Thyroid gland (tissue), 4 donors: ENCODE measurements around the gene LGALSL. TPM values are rescaled to one million over a fixed set of nuclear protein-coding genes. Genes with fewer than 3 reads are reported as not detected.

Experiments
- DNase-seq, 2 donors: peaks; one replicate each; pipeline ENCODE4 v3.0.0-alpha.2; 2019
- H3K27ac ChIP-seq, 3 donors: fragments of 200-600 bp; sonication (generic); 1 replicate in 2 of 3; 2 replicates in 1 of 3; pipeline ENCODE4 v1.5.1; 2016 to 2019; ENCODE audit warnings: mild to moderate bottlenecking in 1 of 3, moderate library complexity in 1 of 3
- H3K27me3 ChIP-seq: fragments of 200-600 bp; sonication (generic); one replicate; pipeline ENCODE4 v1.5.1; 2019
- H3K36me3 ChIP-seq, 2 donors: fragments of 200-600 bp; sonication (generic); one replicate each; pipeline ENCODE4 v1.5.1; 2016 to 2019
- H3K4me1 ChIP-seq, 2 donors: fragments of 200-600 bp; sonication (generic); one replicate each; pipeline ENCODE4 v1.5.1; 2017 to 2019
- H3K4me3 ChIP-seq, 3 donors: fragments of 200-600 bp; sonication (generic); replicated peaks in 1 of 3; 1 replicate in 2 of 3; 2 replicates in 1 of 3; pipeline ENCODE4 v1.5.1; 2016; ENCODE audit warnings: mild to moderate bottlenecking in 1 of 3
- H3K9me3 ChIP-seq: fragments of 200-600 bp; sonication (generic); one replicate; pipeline ENCODE4 v1.5.1; 2017
- POLR2A ChIP-seq, 2 donors: fragments of 450-650 bp; IDR thresholded peaks; one replicate each; pipeline ENCODE4 v1.6.1; 2017; ENCODE audit warnings: antibody characterized with exemption in 2 of 2, mild to moderate bottlenecking in 2 of 2, moderate library complexity in 1 of 2
- WGBS, 2 donors: methylation state at CpG; one replicate each; pipeline ENCODE4 v1.1.5; 2017; 5-methylcytosine and 5-hydroxymethylcytosine counted together
- intact Hi-C: fragments of 100-400 bp; cut with DNase I; formaldehyde crosslinking; loops from one replicate; pipeline ENCODE4 v1.15.1; 2023
- total RNA-seq, 4 donors: library from RNA; depleted of rRNA; stranded (reverse); fragments of >200 nt; gene quantifications; one replicate each; pipeline ENCODE4 v1.2.3, GENCODE V29; 2016
- TF ChIP-seq, protein P1 (sequence below), 6 experiments: fragments of 200-600 bp in 3 of 6; fragments of 450-650 bp in 3 of 6; sonication (generic) in 3 of 6; IDR thresholded peaks; one replicate each; pipeline ENCODE4 v1.5.1; 2016 to 2019; ENCODE audit warnings: antibody characterized with exemption in 6 of 6, mild to moderate bottlenecking in 2 of 6, inconsistent platforms in 1 of 6, moderate library complexity in 1 of 6

Gene LGALSL
- total RNA-seq, 4 donors from 2014 or later = 8.1 to 13.0 (median 10.4) TPM

DNA sequence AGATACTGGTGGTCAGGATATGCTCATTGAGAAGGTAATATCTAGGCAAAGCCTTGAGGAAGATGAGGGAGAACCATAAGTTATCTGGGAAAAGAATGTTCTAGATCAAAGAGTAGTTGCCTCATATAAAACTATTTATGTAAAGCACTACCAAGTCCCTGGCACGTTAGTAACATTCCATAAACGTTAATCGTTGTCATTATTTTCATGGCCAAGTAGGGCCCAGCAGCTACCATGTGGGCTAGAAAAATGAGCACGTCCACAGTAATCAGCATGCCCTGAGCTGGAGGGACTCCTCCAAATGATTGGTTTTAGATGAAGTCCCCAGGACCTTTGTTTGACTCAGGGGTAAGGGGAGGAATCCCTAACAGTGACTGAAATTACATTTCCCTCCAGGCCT is 37.5 kb downstream of the LGALSL start:
- intact Hi-C loops = no loop called here
- TF ChIP-seq, protein P1, sequence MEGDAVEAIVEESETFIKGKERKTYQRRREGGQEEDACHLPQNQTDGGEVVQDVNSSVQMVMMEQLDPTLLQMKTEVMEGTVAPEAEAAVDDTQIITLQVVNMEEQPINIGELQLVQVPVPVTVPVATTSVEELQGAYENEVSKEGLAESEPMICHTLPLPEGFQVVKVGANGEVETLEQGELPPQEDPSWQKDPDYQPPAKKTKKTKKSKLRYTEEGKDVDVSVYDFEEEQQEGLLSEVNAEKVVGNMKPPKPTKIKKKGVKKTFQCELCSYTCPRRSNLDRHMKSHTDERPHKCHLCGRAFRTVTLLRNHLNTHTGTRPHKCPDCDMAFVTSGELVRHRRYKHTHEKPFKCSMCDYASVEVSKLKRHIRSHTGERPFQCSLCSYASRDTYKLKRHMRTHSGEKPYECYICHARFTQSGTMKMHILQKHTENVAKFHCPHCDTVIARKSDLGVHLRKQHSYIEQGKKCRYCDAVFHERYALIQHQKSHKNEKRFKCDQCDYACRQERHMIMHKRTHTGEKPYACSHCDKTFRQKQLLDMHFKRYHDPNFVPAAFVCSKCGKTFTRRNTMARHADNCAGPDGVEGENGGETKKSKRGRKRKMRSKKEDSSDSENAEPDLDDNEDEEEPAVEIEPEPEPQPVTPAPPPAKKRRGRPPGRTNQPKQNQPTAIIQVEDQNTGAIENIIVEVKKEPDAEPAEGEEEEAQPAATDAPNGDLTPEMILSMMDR (IDR thresholded peaks at IDR 0.05) = no peak
- no peak for DNase-seq

DNA sequence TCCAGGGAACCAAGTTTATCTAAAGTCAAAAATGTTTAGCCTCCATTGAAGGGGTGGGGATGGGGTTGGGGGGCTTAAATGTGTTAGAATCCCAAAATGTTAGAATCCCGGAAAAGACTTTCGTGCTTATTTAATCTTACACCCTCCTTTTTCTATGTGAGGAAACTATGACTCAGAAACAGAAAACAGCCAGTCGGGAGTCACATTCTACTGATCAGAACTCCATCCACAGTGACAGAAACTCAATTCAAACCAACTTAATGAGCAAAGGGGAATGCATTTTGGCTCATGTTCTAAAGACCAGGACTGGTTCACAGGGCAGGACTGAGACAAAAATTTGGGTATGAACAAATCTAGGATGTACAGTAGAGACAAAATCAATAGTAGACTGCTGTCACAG is 38.3 kb downstream of the LGALSL start:
- intact Hi-C loops = no loop called here
- no peak for TF ChIP-seq POLR2A (IDR thresholded peaks at IDR 0.05)
- TF ChIP-seq, protein P1 (IDR thresholded peaks at IDR 0.05) = no peak
- Histone ChIP-seq H3K9me3 (no peaks in the 10 kb centered on the region), H3K36me3 (no peaks in the 10 kb centered on the region), H3K4me1 (no peaks in the 10 kb centered on the region), H3K4me3 (no peak overlapping the region), H3K27me3 (no peaks in the 10 kb centered on the region), H3K27ac (no peak overlapping the region)
- DNase-seq = no peak
- 81 to 92% methylated on average over 3 of the region's 3 CpGs for WGBS, 2 donors

More for the DNA sequence above, 37.5 kb downstream of the LGALSL start:
- H3K4me3 ChIP-seq = no peak overlapping the region
- H3K27me3 ChIP-seq = no peaks in the 10 kb centered on the region
- 85 to 87% methylated on average over 4 of the region's 4 CpGs for WGBS, 2 donors
- H3K27ac ChIP-seq = no peak overlapping the region
- no peaks in the 10 kb centered on the region for H3K9me3 ChIP-seq
- no peaks in the 10 kb centered on the region for H3K36me3 ChIP-seq
- no peaks in the 10 kb centered on the region for H3K4me1 ChIP-seq

DNA sequence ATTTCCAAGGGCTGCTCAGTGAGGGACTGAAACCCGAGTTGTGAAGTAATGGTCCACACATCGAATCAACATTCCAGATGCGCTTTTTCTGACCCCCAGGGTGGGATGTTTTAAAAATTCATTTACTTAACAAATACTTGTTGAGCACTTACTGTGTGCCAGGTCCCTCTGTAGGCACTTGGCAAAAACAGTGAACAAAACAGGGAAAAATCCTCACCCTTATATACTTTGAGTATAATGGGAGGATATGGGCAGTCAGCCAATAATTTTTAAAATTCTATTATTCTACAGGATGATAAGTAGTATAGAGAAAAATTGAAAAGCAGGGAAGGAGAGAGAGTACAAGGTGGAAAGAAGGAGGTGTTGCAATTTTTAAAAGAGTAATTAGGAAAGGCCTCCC is 38.9 kb downstream of the LGALSL start:
- Histone ChIP-seq H3K4me1 (no peaks in the 10 kb centered on the region), H3K9me3 (no peaks in the 10 kb centered on the region), H3K36me3 (no peaks in the 10 kb centered on the region), H3K27ac (no peak overlapping the region), H3K4me3 (no peak overlapping the region), H3K27me3 (no peaks in the 10 kb centered on the region)
- WGBS, 2 donors = 70 to 75% methylated on average over 3 of the region's 3 CpGs
- no peak for DNase-seq
- intact Hi-C loops = no loop called here
- TF ChIP-seq, protein P1 (IDR thresholded peaks at IDR 0.05) = no peak
- TF ChIP-seq POLR2A (IDR thresholded peaks at IDR 0.05) = no peak

DNA sequence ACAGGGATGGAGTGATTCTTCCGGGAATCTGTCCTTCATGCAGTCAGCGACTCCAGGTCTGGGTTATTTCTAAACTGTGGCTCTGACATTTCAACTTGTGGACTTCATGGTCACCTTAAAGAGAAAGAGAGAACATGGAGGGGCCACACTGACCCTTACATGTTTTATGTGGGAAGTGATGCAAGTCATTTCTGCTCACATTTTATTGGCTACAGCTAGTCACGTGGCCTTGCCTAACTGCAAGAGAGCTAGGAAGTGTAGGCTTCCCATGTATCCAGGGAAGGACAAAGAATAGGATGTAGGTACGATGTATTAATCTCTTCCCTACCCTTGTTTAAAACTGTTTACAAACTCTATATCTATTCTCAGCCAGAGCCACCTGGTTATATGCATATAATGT is 39.8 kb downstream of the LGALSL start:
- Histone ChIP-seq H3K36me3 (no peaks in the 10 kb centered on the region), H3K9me3 (no peaks in the 10 kb centered on the region), H3K27me3 (no peaks in the 10 kb centered on the region), H3K27ac (no peak overlapping the region), H3K4me1 (no peaks in the 10 kb centered on the region), H3K4me3 (no peak overlapping the region)
- 91 to 95% methylated on average over 4 of the region's 4 CpGs for WGBS, 2 donors
- intact Hi-C loops = no loop called here
- TF ChIP-seq, protein P1 (IDR thresholded peaks at IDR 0.05) = no peak
- TF ChIP-seq POLR2A (IDR thresholded peaks at IDR 0.05) = no peak
- no peak for DNase-seq

DNA sequence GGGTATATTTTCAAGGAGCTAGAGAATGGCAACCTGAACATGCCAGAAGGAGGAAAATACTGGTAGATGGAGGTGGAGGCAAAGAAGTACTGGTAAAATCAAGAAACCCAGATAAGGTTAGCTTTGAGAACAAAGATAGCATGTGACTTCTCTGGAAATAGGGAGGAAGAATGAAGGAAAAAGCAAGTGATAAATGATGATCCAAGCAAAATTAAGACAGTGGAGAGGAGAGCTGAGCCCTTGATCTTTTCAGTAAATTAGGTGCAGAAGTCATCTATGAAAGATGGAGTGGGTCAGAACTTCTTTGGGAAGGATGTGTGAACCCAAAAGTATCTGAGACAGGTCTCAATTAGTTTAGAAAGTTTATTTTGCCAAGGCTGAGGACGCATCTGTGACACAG is 44.5 kb downstream of the LGALSL start:
- no peaks in the 10 kb centered on the region for H3K4me1 ChIP-seq
- no peaks in the 10 kb centered on the region for H3K36me3 ChIP-seq
- intact Hi-C loops = no loop called here
- 95 to 100% methylated on average over 1 of the region's 1 CpG for WGBS, 2 donors
- no peak overlapping the region for H3K27ac ChIP-seq
- H3K9me3 ChIP-seq = no peaks in the 10 kb centered on the region
- no peak for TF ChIP-seq POLR2A (IDR thresholded peaks at IDR 0.05)
- TF ChIP-seq, protein P1 (IDR thresholded peaks at IDR 0.05) = no peak
- no peak for DNase-seq
- H3K27me3 ChIP-seq = no peaks in the 10 kb centered on the region
- H3K4me3 ChIP-seq = no peak overlapping the region
